WTC11 (cell line): Measurements from ENCODE around the gene SPOCK1. TPM values are rescaled to one million over a fixed set of nuclear protein-coding genes. Genes with fewer than 3 reads are reported as not detected.

Experiments used
- ATAC-seq: fragments of 200-7000 bp; cut with Tn5 transposase; 2 replicates; pipeline ENCODE4 v1.10.0; 2021; ENCODE audit warnings: mild to moderate bottlenecking, moderate library complexity
- CTCF ChIA-PET: fragments of 300-600 bp; sonication (Branson Sonifier 250); formaldehyde crosslinking; loops from one replicate; lab custom pipeline; 2021; ENCODE audit warnings: antibody characterized with exemption; lab: Charles Lee
- POLR2A ChIA-PET: fragments of 350-600 bp; sonication (Branson Sonifier 250); formaldehyde crosslinking; loops from one replicate; lab custom pipeline; 2021; ENCODE audit warnings: antibody characterized with exemption; lab: Charles Lee
- DNase-seq: peaks from one replicate; pipeline ENCODE4 v3.0.0; 2021; ENCODE audit warnings: low spot score
- H3K27ac Mint-ChIP-seq: 2 replicates; pipeline ENCODE4 v1.8.0; 2021; ENCODE audit warnings: mixed read lengths
- H3K27me3 Mint-ChIP-seq: 2 replicates; pipeline ENCODE4 v1.8.0; 2021; ENCODE audit warnings: low read depth, mild to moderate bottlenecking, moderate library complexity, mixed read lengths
- H3K36me3 Mint-ChIP-seq: 2 replicates; pipeline ENCODE4 v1.8.0; 2021; ENCODE audit warnings: mixed read lengths
- H3K4me1 Mint-ChIP-seq: 2 replicates; pipeline ENCODE4 v1.8.0; 2022; ENCODE audit warnings: mixed read lengths
- H3K4me3 Mint-ChIP-seq: 2 replicates; pipeline ENCODE4 v1.8.0; 2021; ENCODE audit warnings: mild to moderate bottlenecking, moderate library complexity, mixed read lengths
- H3K9me3 Mint-ChIP-seq: 2 replicates; pipeline ENCODE4 v1.8.0; 2021; ENCODE audit warnings: mixed read lengths
- AR ChIP-seq: fragments of 250-450 bp; sonication (Bioruptor Pico); IDR thresholded peaks from 2 replicates; pipeline ENCODE4 v1.9.0; 2021; ENCODE audit warnings: mild to moderate bottlenecking
- ATF6 ChIP-seq: sonication (generic); formaldehyde crosslinking; IDR thresholded peaks from 2 replicates; pipeline ENCODE4 v1.8.1; 2023; ENCODE audit warnings: mild to moderate bottlenecking, missing genetic modification reagents
- CREB1 ChIP-seq: sonication (generic); formaldehyde crosslinking; IDR thresholded peaks from 2 replicates; pipeline ENCODE4 v1.8.0; 2023; ENCODE audit warnings: mild to moderate bottlenecking, missing genetic modification reagents
- E2F1 ChIP-seq: sonication (generic); formaldehyde crosslinking; IDR thresholded peaks from 2 replicates; pipeline ENCODE4 v1.8.0; 2022; ENCODE audit warnings: mild to moderate bottlenecking, missing genetic modification reagents
- ERG ChIP-seq: fragments of 250-450 bp; sonication (Bioruptor Pico); IDR thresholded peaks from 2 replicates; pipeline ENCODE4 v1.8.0; 2021; ENCODE audit warnings: mild to moderate bottlenecking
- FOXK1 ChIP-seq: sonication (generic); formaldehyde crosslinking; IDR thresholded peaks from 2 replicates; pipeline ENCODE4 v1.8.0; 2022; ENCODE audit warnings: mild to moderate bottlenecking, moderate library complexity, missing genetic modification reagents
- NFATC4 ChIP-seq: fragments of 250-450 bp; sonication (Bioruptor Pico); IDR thresholded peaks from 2 replicates; pipeline ENCODE4 v1.9.0; 2021; ENCODE audit warnings: mild to moderate bottlenecking
- NFE2L1 ChIP-seq: sonication (generic); formaldehyde crosslinking; IDR thresholded peaks from 2 replicates; pipeline ENCODE4 v1.8.1; 2023; ENCODE audit warnings: missing genetic modification reagents
- NFYB ChIP-seq: sonication (generic); formaldehyde crosslinking; conservative IDR thresholded peaks from 2 replicates; pipeline ENCODE4 v1.8.0; 2022; ENCODE audit warnings: low read depth, missing genetic modification reagents
- NR1H2 ChIP-seq: sonication (generic); formaldehyde crosslinking; IDR thresholded peaks from 2 replicates; pipeline ENCODE4 v1.9.0; 2021; ENCODE audit warnings: mild to moderate bottlenecking, moderate library complexity, missing genetic modification reagents
- NR3C1 ChIP-seq: sonication (generic); formaldehyde crosslinking; conservative IDR thresholded peaks from 2 replicates; pipeline ENCODE4 v1.8.1; 2023; ENCODE audit warnings: low read depth, mild to moderate bottlenecking, missing genetic modification reagents
- SMAD4 ChIP-seq: sonication (generic); formaldehyde crosslinking; IDR thresholded peaks from 2 replicates; pipeline ENCODE4 v1.8.0; 2022; ENCODE audit warnings: mild to moderate bottlenecking, missing genetic modification reagents
- USF2 ChIP-seq: sonication (generic); formaldehyde crosslinking; IDR thresholded peaks from 2 replicates; pipeline ENCODE4 v1.8.1; 2023; ENCODE audit warnings: mild to moderate bottlenecking, missing genetic modification reagents, moderate library complexity
- ZMAT4 ChIP-seq: fragments of 250-450 bp; sonication (Bioruptor Pico); IDR thresholded peaks from 2 replicates; pipeline ENCODE4 v1.9.0; 2021; ENCODE audit warnings: mild to moderate bottlenecking
- ZNF121 ChIP-seq: sonication (generic); formaldehyde crosslinking; IDR thresholded peaks from 2 replicates; pipeline ENCODE4 v1.8.0; 2023; ENCODE audit warnings: missing genetic modification reagents
- ZNF138 ChIP-seq: sonication (generic); formaldehyde crosslinking; conservative IDR thresholded peaks from 2 replicates; pipeline ENCODE4 v1.8.1; 2022; ENCODE audit warnings: mild to moderate bottlenecking, moderate library complexity, missing genetic modification reagents
- ZNF219 ChIP-seq: sonication (generic); formaldehyde crosslinking; IDR thresholded peaks from 2 replicates; pipeline ENCODE4 v1.8.0; 2023; ENCODE audit warnings: missing genetic modification reagents, mild to moderate bottlenecking, borderline replicate concordance
- ZNF232 ChIP-seq: sonication (generic); formaldehyde crosslinking; IDR thresholded peaks from 2 replicates; pipeline ENCODE4 v1.8.0; 2022; ENCODE audit warnings: mild to moderate bottlenecking, missing genetic modification reagents
- ZNF317 ChIP-seq: sonication (generic); formaldehyde crosslinking; IDR thresholded peaks from 2 replicates; pipeline ENCODE4 v1.8.1; 2023; ENCODE audit warnings: low read depth, mild to moderate bottlenecking, moderate library complexity, missing genetic modification reagents, borderline replicate concordance
- ZNF532 ChIP-seq: fragments of 250-450 bp; sonication (Bioruptor Pico); IDR thresholded peaks from 2 replicates; pipeline ENCODE4 v1.9.0; 2021; ENCODE audit warnings: mild to moderate bottlenecking, borderline replicate concordance
- total RNA-seq: library from RNA; stranded (reverse); gene quantifications from 3 replicates; pipeline ENCODE4 v1.2.3, GENCODE V29; 2021

The SPOCK1 gene
- total RNA-seq, 1 experiment from 2014 or later, result 15.2 TPM

- TF ChIP-seq ERG (CRISPR knock-in tag), result no peak
- TF ChIP-seq ZNF317 (CRISPR knock-in tag), result no peak
- TF ChIP-seq AR (CRISPR knock-in tag), result no peak
- TF ChIP-seq ZNF232 (CRISPR knock-in tag), result no peak
- TF ChIP-seq ZNF219 (CRISPR knock-in tag), result no peak
These were observed 429.8 kb downstream of the SPOCK1 start (continued) for GRCh38 chr5:137069358-137069757.

- no peak for DNase-seq
- Mint-ChIP-seq H3K27me3 (no peaks in the 10 kb centered on the region), H3K27ac (no peak overlapping the region), H3K4me3 (no peak overlapping the region), H3K4me1 (peaks cover 8% of the 10 kb centered on the region), H3K36me3 (no peaks in the 10 kb centered on the region), H3K9me3 (peaks cover 3% of the 10 kb centered on the region; the same call in 1 of the 2 replicates)
- ATAC-seq, result no peak
- TF ChIP-seq CREB1 (no peak), NFATC4 (CRISPR knock-in tag) (no peak), ZNF219 (CRISPR knock-in tag) (no peak), USF2 (CRISPR knock-in tag) (no peak), ZMAT4 (CRISPR knock-in tag) (no peak), ATF6 (CRISPR knock-in tag) (no peak), AR (CRISPR knock-in tag) (no peak), ZNF138 (CRISPR knock-in tag) (no peak), SMAD4 (CRISPR knock-in tag) (no peak), NFE2L1 (CRISPR knock-in tag) (no peak), E2F1 (CRISPR knock-in tag) (no peak), FOXK1 (no peak), ZNF532 (CRISPR knock-in tag) (no peak), NFYB (CRISPR knock-in tag) (no peak), ZNF121 (CRISPR knock-in tag) (no peak), NR3C1 (CRISPR knock-in tag) (no peak), NR1H2 (CRISPR knock-in tag) (no peak)
- POLR2A ChIA-PET, result no interaction called here
- CTCF ChIA-PET, result interaction anchor here (0.9 to 2.4 kb wide), 4 partner anchors 14 to 259 kb away, joined by 3 to 15 read pairs (median 4); no protein-coding TSS in a partner anchor
These were observed 437.7 kb downstream of the SPOCK1 start for GRCh38 chr5:137061382-137061781.
